HG02642 (cell line): ENCODE data around the gene EMID1.

Experiments
- ATAC-seq: cut with Tn5 transposase; IDR thresholded peaks from one replicate; pipeline ENCODE4 v1.9.1; 2021; ENCODE audit warnings: mild to moderate bottlenecking; ENCODE audit not compliant: unreplicated experiment, poor library complexity

EMID1 gene

DNA sequence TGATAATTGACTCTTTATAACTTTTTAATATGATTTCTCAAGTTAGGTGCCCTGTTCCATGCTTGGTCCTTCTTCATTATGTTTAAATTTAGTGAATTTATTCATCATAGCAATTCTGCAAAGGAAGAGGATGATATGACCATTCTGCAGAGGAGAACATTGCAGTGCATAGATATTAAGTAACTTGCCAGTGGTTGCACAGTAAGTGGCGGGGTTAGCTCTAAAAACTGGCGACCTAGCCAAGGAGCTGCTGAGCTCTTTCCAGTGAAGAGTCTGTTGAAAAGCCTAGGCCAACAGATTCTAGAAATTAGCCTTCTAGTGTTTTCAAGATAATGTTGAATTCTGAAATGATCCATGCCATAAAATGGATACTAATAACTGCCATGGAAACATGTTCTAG is 66.9 kb downstream of the EMID1 start:
- no peak for ATAC-seq

- ATAC-seq = no peak
These were observed 69.5 kb downstream of the EMID1 start for GRCh38 chr22:29275167-29275566.

- no peak for ATAC-seq
These were observed 70.3 kb downstream of the EMID1 start for GRCh38 chr22:29275819-29276565.

DNA sequence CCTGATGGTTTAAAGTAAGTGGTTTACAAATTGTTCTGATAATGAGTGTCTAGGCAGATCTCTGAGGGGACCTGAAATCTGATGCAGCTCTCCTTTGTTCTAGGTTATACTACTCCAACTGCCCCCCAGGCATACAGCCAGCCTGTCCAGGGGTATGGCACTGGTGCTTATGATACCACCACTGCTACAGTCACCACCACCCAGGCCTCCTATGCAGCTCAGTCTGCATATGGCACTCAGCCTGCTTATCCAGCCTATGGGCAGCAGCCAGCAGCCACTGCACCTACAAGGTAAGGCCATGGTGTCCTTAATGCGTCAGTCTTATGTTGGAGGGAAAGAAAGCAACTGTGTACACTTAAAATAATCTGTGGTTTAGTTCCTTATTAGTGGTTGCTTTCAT is 72.2 kb downstream of the EMID1 start:
- ATAC-seq = no peak

DNA sequence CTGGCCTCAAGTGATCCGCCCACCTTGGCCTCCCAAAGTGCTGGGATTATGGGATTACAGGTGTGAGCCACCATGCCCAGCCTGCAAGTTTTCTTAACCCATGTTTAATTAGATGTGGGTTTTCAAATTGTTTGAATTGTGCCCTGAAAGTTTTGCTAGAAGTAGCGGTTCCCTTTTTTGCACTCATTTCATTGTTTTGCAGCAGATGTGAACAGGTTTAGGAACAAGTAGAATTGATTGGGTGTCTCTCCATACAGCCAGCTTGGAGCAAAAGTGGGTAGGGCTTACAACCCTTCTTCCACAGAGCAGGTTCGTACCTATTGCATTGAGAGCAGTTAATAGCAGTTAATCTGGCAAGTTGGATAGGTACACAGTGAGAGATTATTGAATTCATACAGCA is 78.5 kb downstream of the EMID1 start:
- ATAC-seq = no peak

GRCh38 chr22:29288837-29289236 is 83.1 kb downstream of the EMID1 start:
- no peak for ATAC-seq

DNA sequence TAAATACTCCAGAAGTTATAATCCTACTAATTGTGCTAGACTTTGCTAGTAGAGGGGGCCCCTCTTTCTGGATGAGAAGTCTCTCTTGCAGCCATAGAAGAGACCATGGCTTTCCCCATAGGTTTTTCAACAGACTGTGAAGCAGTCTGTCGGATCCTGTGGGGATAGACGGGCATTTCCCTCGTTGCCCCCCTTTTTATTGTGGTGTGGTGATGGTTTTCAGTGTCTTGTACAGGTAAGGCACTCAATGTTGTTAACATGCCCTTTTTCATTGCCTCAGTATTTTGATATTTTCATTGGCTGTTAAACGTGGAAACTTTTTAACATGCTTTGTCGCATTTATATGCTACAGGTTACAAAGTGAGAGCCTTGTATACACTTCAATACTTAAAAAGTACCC is 84.4 kb downstream of the EMID1 start:
- ATAC-seq = no peak

DNA sequence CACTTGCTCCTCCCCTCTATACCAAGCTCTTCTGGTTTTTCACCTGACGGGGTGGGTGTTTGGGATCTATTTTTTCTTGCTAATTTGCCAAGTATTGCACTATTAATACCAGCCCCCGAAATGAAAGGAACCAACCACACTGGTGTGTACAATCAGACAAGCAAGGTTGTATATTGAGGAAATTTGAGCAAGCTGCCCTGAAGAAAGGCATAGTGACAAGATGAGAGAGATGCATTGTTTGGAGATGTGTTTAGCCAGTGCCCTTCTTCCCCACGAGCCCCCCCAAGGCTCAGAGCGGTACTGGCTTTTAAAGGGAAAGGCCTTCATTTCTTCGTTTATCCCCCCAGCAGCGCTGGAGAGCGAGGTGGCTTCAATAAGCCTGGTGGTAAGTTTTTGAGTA is 85.5 kb downstream of the EMID1 start:
- no peak for ATAC-seq

DNA sequence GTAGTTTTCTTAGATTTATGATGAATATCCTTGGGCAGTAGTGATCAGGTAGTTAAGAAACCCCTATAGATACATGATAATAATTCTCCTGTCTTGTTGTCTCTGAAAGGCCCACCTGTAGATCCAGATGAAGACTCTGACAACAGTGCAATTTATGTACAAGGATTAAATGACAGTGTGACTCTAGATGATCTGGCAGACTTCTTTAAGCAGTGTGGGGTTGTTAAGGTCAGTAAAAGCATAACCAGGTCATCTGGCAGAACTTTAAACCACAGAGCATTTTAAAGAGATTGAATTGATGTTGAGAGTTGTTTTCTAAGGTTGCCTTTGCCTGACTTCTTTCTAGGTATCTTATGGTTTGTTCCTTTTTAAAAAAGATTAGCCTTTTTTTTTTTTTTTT is 86.7 kb downstream of the EMID1 start:
- ATAC-seq = no peak

DNA sequence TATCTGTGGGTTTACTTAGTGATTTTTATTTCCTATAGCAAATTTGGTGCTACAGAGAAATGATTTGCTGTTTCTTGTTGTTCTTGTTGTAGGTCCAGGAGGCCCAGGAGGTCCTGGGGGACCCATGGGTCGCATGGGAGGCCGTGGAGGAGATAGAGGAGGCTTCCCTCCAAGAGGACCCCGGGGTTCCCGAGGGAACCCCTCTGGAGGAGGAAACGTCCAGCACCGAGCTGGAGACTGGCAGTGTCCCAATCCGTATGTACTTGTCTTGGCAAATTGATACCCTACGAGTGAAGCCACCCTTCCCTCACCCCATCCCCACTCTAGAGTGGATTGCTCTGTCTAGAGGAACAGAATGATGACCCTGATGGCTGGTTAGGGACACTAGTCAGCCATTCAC is 92.9 kb downstream of the EMID1 start:
- ATAC-seq = no peak

- ATAC-seq = no peak
These were observed 93.6 kb downstream of the EMID1 start for GRCh38 chr22:29299136-29299900.

- no peak for ATAC-seq
These were observed 94.7 kb downstream of the EMID1 start for GRCh38 chr22:29300467-29300806.

GRCh38 chr22:29300807-29301601 is 95.3 kb downstream of the EMID1 start:
- no peak for ATAC-seq

- no peak for ATAC-seq
These were observed 96.2 kb downstream of the EMID1 start for GRCh38 chr22:29301716-29302401.

GRCh38 chr22:29302402-29302680 is 96.6 kb downstream of the EMID1 start:
- no peak for ATAC-seq

DNA sequence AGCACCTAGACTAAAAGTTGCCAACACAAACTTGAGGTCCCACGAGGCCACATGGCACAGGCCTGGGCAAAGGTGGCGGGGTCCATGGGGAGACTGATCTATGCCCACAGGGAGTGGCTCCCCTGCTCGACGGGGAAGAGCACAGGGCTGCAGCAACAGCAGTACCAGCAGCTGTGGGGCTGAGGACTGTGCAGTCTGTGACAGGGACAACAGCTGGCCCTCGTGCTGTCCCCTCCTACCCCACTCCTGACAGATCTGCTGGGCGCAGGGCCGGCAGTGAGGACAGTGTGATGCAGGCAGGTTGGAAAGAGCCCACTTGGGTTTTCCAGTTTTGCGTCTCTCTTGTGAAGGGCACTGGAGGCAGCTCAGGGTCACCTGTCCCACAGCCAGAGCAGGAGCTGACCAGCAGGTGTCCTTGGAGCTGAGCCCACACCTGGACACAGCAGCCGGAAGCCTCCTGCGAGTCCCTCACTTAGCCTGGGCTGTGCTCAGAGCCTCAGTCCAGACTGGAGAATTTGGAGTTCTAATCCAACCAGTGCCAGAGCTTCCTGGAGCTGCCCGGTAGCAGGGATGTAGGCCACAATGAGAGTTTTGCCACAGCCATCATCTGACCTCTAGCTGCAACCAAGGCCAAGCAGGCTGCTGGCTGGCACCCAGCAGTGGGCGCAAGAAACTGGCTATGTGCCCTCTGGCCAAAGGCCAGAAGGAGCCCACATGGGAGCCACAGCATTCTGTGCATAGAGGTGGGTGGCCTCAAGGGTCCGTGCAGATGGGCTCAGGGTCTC is 97.2 kb downstream of the EMID1 start:
- no peak for ATAC-seq

DNA sequence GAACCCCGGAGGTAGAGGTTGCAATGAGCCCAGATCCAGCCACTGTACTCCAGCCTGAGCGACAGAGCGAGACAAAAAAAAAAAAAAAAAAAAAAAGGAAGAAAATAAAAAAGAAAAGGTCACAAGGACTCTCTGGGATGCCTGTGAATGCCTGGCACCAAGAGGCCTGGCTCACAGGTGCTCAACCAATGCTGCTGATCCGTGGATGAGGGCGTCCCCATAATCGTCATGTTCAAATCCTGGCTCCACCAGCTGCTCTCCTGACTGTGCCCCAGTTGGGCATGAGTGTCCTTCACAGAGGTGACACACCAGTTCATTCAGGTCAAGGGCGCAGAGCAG is 100.1 kb downstream of the EMID1 start:
- ATAC-seq = no peak

- ATAC-seq = no peak
These were observed 100.6 kb downstream of the EMID1 start, which contains the start of gene GAS2L1 for GRCh38 chr22:29306175-29306834. TSS of gene GAS2L1 (plus strand) at chr22:29306650. CDS start at chr22:29308106, 1,456 bp downstream.

- ATAC-seq = no peak
These were observed 101.3 kb downstream of the EMID1 start for GRCh38 chr22:29306835-29307595.
